ENCODE results near the gene BCL7A.

DNA sequence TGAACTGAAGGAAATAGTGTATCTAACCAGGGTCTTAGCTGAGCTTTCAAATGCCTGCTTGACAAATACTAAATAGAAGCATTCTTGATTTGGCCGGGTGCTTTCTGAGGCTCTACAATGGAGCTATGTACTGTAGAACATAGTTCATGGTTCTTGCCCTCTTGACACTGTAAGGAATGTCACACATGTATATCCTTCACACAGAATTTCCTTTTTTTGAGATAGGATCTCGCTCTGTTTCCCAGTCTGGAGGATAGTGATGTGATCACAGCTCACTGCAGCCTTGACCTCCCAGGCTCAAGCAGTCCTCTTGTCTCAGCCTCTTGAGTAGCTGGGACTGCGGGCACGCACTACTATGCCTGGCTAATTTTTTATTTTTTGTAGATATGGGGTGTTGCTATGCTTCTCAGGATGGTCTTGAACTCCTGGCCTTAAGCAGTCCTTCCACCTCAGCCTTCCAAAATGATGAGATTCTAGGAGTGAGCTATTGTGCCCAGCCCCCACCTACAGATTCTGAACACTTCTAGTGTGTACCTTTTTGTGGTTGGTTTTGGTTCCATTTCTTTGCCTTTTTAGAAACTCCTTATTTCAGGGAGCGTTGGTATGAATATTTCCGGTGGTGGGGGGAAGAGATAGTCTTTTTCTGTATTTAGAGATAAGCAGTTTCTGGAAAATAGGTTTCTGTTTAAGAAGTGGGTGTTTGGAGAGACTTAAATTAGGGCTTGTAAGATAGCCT lies 61.1 kb downstream of the BCL7A start:
- TF ChIP-seq, protein P1, sequence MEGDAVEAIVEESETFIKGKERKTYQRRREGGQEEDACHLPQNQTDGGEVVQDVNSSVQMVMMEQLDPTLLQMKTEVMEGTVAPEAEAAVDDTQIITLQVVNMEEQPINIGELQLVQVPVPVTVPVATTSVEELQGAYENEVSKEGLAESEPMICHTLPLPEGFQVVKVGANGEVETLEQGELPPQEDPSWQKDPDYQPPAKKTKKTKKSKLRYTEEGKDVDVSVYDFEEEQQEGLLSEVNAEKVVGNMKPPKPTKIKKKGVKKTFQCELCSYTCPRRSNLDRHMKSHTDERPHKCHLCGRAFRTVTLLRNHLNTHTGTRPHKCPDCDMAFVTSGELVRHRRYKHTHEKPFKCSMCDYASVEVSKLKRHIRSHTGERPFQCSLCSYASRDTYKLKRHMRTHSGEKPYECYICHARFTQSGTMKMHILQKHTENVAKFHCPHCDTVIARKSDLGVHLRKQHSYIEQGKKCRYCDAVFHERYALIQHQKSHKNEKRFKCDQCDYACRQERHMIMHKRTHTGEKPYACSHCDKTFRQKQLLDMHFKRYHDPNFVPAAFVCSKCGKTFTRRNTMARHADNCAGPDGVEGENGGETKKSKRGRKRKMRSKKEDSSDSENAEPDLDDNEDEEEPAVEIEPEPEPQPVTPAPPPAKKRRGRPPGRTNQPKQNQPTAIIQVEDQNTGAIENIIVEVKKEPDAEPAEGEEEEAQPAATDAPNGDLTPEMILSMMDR (IDR thresholded peaks at IDR 0.05), result no peak
- TF ChIP-seq POLR2A (IDR thresholded peaks at IDR 0.05) (no peak), POLR2AphosphoS5 (IDR thresholded peaks at IDR 0.05; ENCODE audit: insufficient read depth in 1 of 2, low read depth in 1 of 2) (no peak)
